Epithelial cell of proximal tubule (primary cell): ENCODE data around the gene PSTPIP1. TPM values are rescaled to one million over a fixed set of nuclear protein-coding genes. Genes with fewer than 3 reads are reported as not detected.

Source experiments
- DNase-seq: peaks from one replicate; pipeline ENCODE4 v3.0.0-alpha.2; 2011; ENCODE audit warnings: low read depth
- H3K4me3 ChIP-seq: 2 replicates; pipeline ENCODE4 v1.5.1; 2011; ENCODE audit warnings: low read depth, mild to moderate bottlenecking, low read length
- total RNA-seq: library from RNA; depleted of rRNA; stranded (reverse); fragments of >200 nt; gene quantifications from 2 replicates; pipeline ENCODE4 v1.2.3, GENCODE V29; 2015
- TF ChIP-seq, protein P1 (sequence below): conservative IDR thresholded peaks from 2 replicates; pipeline ENCODE4 v1.5.1; 2012; ENCODE audit warnings: low read depth, mild to moderate bottlenecking, low read length

The PSTPIP1 gene
- not detected in 2 replicates for total RNA-seq

DNA sequence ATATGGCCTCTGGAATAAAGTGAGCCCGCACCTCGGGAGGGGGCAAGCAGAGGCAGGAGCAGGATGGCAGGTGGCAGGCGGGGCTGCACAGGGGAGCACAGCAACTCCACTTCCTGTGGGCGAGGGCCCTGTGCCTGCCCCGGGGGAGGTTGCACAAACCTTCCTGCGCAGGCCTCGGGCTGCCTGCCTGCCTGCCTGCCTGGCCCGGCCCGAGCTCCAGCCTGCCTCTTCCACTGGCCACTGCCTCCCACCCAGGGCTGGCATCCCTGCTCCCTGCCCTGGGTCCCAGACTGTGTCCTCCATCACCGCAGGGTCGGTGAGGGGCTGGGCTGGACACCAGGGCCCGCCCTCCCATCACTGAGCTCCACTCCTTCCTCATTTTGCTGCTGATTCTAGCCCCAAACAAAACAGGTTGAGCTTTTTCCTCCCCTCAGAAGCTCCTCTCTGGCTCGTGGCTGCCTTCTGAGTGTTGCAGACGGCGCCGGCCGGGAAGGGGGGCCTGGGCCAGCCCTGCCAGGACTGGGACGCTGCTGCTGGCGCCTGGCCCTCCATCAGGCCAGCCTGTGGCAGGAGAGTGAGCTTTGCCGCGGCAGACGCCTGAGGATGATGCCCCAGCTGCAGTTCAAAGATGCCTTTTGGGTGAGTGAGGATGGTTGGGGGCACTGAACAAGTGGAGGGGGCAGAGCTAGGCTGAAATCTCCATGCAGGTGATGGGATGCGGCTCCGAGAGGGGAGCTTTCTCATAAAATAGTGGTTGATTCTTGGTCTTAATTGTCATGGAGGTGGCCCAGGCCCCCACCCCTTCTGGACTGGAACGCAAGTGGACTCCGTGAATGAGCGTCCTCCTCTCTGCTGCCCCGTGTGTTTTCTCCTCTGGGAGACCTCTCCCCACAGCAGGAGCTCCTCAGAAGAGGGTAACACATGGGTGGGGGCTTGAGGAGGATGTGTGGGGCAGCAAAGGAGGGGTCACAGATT is at the start of gene PSTPIP1:
PSTPIP1 (plus strand) TSS at position 156 of the 975 bp plus-strand sequence; CDS start at position 604, 448 bp downstream.
- H3K4me3 ChIP-seq = no peak within 1 kb of the TSS
- no peak for DNase-seq
- TF ChIP-seq, protein P1, sequence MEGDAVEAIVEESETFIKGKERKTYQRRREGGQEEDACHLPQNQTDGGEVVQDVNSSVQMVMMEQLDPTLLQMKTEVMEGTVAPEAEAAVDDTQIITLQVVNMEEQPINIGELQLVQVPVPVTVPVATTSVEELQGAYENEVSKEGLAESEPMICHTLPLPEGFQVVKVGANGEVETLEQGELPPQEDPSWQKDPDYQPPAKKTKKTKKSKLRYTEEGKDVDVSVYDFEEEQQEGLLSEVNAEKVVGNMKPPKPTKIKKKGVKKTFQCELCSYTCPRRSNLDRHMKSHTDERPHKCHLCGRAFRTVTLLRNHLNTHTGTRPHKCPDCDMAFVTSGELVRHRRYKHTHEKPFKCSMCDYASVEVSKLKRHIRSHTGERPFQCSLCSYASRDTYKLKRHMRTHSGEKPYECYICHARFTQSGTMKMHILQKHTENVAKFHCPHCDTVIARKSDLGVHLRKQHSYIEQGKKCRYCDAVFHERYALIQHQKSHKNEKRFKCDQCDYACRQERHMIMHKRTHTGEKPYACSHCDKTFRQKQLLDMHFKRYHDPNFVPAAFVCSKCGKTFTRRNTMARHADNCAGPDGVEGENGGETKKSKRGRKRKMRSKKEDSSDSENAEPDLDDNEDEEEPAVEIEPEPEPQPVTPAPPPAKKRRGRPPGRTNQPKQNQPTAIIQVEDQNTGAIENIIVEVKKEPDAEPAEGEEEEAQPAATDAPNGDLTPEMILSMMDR = no peak

DNA sequence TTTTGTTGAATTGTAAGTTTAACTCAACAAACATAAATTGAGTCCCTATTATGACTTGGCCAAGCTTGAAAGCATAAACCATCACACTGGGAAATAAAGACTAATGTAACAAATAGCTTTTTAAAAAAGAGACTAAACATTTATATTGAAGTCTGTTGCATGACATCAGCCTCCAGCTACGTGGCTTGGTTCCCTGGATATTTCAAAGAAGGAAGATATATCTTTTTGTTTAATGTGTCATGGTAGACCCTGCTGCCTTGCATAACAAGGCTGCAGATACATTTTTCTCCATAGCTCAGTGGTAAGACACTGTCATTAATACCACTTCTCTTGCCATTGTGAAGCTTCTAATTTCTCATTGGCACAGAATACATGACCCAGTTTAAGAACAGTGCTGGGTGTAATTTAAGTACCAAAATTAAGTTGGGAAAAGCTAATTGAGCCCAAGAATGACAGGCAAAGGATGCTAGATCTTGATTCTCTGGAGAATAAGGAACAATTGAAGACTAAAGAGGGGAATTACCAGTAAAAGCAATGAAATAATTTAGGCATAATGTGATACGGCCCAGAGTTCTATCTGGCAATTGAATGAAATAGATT is 49.3 kb upstream of the PSTPIP1 start:
- TF ChIP-seq, protein P1 = no peak
- H3K4me3 ChIP-seq = no peak overlapping the region
- no peak for DNase-seq

DNA sequence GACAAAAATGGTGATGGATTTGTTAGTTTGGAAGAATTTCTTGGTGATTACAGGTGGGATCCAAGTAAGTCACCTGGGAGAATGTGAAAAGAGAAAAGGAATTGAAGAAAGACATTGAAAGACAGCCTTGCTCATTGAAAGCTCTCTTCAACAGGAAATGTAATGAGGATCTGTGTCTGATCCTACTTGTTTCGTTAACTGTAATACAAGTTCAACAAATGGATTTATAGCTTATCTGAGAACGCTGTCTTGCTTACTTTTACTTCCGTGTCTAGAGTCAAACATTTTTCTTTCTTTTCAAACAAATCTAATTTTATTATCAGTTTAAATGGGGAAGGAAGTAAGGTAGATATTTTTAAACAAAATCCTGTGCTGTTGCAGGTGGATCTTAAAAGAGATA is 47.5 kb upstream of the PSTPIP1 start:
- TF ChIP-seq, protein P1 = no peak
- H3K4me3 ChIP-seq = no peak overlapping the region

DNA sequence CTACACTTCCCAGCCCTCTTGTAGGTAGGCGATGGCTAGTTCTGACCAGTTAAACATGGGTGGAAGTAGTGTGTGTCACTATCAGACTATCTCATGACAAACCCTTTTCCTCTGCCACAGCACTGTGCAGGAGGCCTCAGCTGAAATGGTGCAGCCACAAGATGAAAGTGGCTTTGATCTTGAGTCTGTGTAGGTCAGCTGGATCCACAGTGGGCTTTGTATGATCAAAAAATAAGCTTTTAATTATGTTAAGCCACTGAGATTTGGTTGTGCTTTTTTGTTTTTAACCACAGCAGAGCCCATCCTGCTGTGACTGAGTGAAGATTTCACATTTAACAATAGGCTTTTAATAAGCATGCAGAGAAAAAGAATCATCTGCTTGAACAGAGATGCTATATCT is 43.7 kb upstream of the PSTPIP1 start:
- TF ChIP-seq, protein P1 = no peak
- no peak overlapping the region for H3K4me3 ChIP-seq
- DNase-seq = no peak

More for the DNA sequence above, 47.5 kb upstream of the PSTPIP1 start:
- no peak for DNase-seq

DNA sequence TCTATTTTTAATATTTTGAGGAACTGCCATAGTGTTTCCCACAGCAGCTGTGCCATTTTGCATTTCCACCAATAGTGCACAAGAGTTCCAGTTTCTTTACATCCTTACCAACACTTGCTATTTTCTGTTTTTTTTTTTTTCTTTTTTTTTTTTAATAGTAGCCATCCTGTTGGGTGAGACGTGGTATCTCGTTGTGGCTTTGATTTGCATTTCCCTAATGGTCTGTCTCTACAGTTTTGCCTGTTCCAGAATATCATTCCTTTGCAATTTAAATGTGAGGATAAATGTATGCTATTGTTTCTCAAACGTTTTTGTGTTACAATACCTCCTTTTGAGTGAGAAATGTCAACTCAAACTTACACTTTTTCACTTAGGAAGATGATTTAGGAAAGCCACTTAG is 41.0 kb upstream of the PSTPIP1 start:
- TF ChIP-seq, protein P1 = no peak
- DNase-seq = no peak
- no peak overlapping the region for H3K4me3 ChIP-seq

DNA sequence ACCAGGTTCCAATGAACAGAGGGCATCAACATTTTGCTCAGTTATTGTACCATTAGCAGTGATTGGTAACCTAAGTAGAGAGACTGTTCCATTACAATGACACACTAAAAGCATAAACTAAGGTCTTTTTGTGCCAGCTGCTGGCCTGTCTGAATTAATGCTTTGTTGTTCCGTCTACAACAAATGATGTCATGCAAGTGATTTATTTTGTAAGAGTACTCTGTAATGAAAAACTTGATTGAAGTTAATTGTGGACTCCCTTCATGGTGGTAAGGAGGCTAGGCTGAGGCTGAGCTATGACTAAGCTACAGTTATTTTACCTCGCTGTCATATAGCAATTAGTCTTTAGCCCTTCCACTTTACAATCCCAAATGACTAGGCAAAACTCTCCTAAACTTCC is 40.2 kb upstream of the PSTPIP1 start:
- no peak overlapping the region for H3K4me3 ChIP-seq
- no peak for DNase-seq
- TF ChIP-seq, protein P1 = no peak
